GM12878 (cell line): ENCODE data around the gene ZFAND2A. TPM values are rescaled to one million over a fixed set of nuclear protein-coding genes. Genes with fewer than 3 reads are reported as not detected.

Experiments
- BHLHE40 ChIP-seq, 2 experiments: fragments of 450-650 bp in 1 of 2; IDR thresholded peaks; 2 replicates each; pipeline ENCODE4 v1.6.1; 2011 to 2017; ENCODE audit warnings: low read depth in 2 of 2, borderline replicate concordance in 1 of 2, improper control_type of control experiment in 1 of 2, low read length in 1 of 2, mild to moderate bottlenecking in 1 of 2
- HDAC2 ChIP-seq: fragments of 200-600 bp; sonication (generic); IDR thresholded peaks from 2 replicates; pipeline ENCODE4 v1.6.1; 2017
- JUND ChIP-seq: IDR thresholded peaks from 2 replicates; pipeline ENCODE4 v1.6.1; 2012; ENCODE audit warnings: low read depth, mild to moderate bottlenecking, low read length, improper control_type of control experiment, moderate library complexity
- KLF5 ChIP-seq: fragments of 450-650 bp; IDR thresholded peaks from 2 replicates; pipeline ENCODE4 v1.6.1; 2014; ENCODE audit warnings: mild to moderate bottlenecking; ENCODE audit not compliant: partially characterized antibody
- PAX8 ChIP-seq: fragments of 450-650 bp; IDR thresholded peaks from 2 replicates; pipeline ENCODE4 v1.6.1; 2017; ENCODE audit warnings: mild to moderate bottlenecking, moderate library complexity
- RB1 ChIP-seq: fragments of 450-650 bp; formaldehyde crosslinking; IDR thresholded peaks from 2 replicates; pipeline ENCODE4 v1.6.1; 2017; ENCODE audit warnings: mild to moderate bottlenecking, borderline replicate concordance
- TBL1XR1 ChIP-seq: IDR thresholded peaks from 2 replicates; pipeline ENCODE4 v1.6.1; 2012; ENCODE audit warnings: low read depth, low read length, improper control_type of control experiment
- ZNF622 ChIP-seq: fragments of 450-650 bp; IDR thresholded peaks from 2 replicates; pipeline ENCODE4 v1.6.1; 2017; ENCODE audit warnings: mild to moderate bottlenecking, inconsistent platforms
- polyA plus RNA-seq, 11 experiments: library from polyadenylated mRNA; depleted of rRNA in 4 of 11; unstranded in 6 of 11; stranded (reverse) in 5 of 11; fragments of >200 nt; fragmentation: Nextera tagmentation in 4 of 11; fragmentation: Illumina TruSeq in 1 of 11; extraction: Ambion mirVana in 4 of 11; extraction: Trizol in 1 of 11; gene quantifications; 1 replicate in 1 of 11; 2 replicates in 10 of 11; pipeline versions ENCODE4 v1.2.1 to v1.2.3, GENCODE V29; 2011 to 2016; ENCODE audit warnings: inconsistent platforms in 2 of 11, missing spikeins in 2 of 11, low read depth in 1 of 11
- total RNA-seq, 4 experiments: library from RNA; depleted of rRNA in 3 of 4; stranded (reverse); fragments of >200 nt in 3 of 4; fragmentation: Illumina TruSeq in 1 of 4; extraction: Trizol in 1 of 4; gene quantifications; 2 replicates each; pipeline versions ENCODE4 v1.2.1 to v1.2.3, GENCODE V29; 2013 to 2021
- TF ChIP-seq, protein P1 (sequence below): fragments of 450-650 bp; conservative IDR thresholded peaks from 2 replicates; pipeline ENCODE4 v1.6.1; 2017; ENCODE audit warnings: mild to moderate bottlenecking, moderate library complexity
- TF ChIP-seq, protein P2 (sequence below): IDR thresholded peaks from 2 replicates; pipeline ENCODE4 v1.6.1; 2011; ENCODE audit warnings: mild to moderate bottlenecking, low read depth, low read length, moderate library complexity; ENCODE audit not compliant: insufficient replicate concordance
- TF ChIP-seq, protein P3 (sequence below): fragments of 450-650 bp; IDR thresholded peaks from 2 replicates; pipeline ENCODE4 v1.6.1; 2017; ENCODE audit warnings: mild to moderate bottlenecking, moderate library complexity
- TF ChIP-seq, protein P4 (sequence below): fragments of 450-650 bp; IDR thresholded peaks from 2 replicates; pipeline ENCODE4 v1.6.1; 2017; ENCODE audit warnings: mild to moderate bottlenecking, low read depth, inconsistent platforms; ENCODE audit not compliant: poor library complexity, severe bottlenecking
- TF ChIP-seq, protein P5 (sequence below): IDR thresholded peaks from 2 replicates; pipeline ENCODE4 v1.6.1; 2011; ENCODE audit warnings: borderline replicate concordance, low read depth, mild to moderate bottlenecking, moderate library complexity, mixed read lengths, low read length; ENCODE audit not compliant: insufficient read depth; ENCODE audit errors: extremely low read length
- TF ChIP-seq, protein P6 (sequence below): fragments of 450-650 bp; formaldehyde crosslinking; IDR thresholded peaks from 2 replicates; pipeline ENCODE4 v1.5.0; 2022; ENCODE audit warnings: mild to moderate bottlenecking, missing genetic modification characterization

The ZFAND2A gene
- total and polyA plus RNA-seq, 10 of the 15 experiments (the other 5 are each of a cell fraction or from before 2014, with no cell fraction given) = 14.8 to 39.9 (median 20.8) TPM

DNA sequence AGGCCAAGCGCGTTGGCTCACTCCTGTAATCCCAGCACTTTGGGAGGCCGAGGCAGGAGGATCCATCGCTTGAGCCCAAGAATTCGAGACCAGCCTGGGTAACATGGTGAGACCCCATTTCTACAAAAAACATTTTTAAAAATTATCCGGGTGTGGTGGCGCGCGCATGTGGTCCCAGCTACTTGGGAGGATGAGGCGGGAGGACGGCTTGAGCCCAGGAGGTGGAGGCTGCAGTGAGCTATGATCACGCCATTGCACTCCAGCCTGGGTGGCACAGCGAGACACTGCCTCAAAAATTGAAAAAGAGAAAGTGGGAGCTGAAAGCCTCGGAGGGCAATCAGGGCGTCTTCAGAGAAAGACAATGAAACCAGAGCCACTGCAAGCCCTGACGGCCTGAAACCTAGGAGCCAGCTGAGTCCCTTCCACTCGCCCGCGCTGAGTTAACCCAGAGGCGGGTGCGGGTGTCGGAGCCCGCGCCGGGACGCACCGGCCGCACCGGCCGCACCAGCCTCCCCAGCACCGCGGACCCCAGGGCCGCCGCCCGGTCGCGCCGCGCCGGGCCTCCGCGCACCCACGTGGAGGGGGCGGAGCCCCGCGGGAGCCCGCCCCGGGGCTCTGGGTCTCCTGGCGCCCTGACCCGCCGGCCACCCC lies 22.4 kb downstream of the ZFAND2A start (continued):
- TF ChIP-seq TBL1XR1 = no peak
- no peak for TF ChIP-seq HDAC2
- TF ChIP-seq RB1 = no peak
- TF ChIP-seq, protein P1, sequence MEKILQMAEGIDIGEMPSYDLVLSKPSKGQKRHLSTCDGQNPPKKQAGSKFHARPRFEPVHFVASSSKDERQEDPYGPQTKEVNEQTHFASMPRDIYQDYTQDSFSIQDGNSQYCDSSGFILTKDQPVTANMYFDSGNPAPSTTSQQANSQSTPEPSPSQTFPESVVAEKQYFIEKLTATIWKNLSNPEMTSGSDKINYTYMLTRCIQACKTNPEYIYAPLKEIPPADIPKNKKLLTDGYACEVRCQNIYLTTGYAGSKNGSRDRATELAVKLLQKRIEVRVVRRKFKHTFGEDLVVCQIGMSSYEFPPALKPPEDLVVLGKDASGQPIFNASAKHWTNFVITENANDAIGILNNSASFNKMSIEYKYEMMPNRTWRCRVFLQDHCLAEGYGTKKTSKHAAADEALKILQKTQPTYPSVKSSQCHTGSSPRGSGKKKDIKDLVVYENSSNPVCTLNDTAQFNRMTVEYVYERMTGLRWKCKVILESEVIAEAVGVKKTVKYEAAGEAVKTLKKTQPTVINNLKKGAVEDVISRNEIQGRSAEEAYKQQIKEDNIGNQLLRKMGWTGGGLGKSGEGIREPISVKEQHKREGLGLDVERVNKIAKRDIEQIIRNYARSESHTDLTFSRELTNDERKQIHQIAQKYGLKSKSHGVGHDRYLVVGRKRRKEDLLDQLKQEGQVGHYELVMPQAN = peak; percentile 48
- no peak for TF ChIP-seq ZNF622
- TF ChIP-seq, protein P2, sequence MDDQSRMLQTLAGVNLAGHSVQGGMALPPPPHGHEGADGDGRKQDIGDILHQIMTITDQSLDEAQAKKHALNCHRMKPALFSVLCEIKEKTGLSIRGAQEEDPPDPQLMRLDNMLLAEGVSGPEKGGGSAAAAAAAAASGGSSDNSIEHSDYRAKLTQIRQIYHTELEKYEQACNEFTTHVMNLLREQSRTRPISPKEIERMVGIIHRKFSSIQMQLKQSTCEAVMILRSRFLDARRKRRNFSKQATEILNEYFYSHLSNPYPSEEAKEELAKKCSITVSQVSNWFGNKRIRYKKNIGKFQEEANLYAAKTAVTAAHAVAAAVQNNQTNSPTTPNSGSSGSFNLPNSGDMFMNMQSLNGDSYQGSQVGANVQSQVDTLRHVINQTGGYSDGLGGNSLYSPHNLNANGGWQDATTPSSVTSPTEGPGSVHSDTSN = no peak
- TF ChIP-seq KLF5 = no peak
- TF ChIP-seq BHLHE40 (IDR thresholded peaks at IDR 0.05; ENCODE audit: borderline replicate concordance in 1 of 2, low read depth in 2 of 2, low read length in 1 of 2) = no peak; a peak in 1 of 4 replicates
- TF ChIP-seq, protein P3, sequence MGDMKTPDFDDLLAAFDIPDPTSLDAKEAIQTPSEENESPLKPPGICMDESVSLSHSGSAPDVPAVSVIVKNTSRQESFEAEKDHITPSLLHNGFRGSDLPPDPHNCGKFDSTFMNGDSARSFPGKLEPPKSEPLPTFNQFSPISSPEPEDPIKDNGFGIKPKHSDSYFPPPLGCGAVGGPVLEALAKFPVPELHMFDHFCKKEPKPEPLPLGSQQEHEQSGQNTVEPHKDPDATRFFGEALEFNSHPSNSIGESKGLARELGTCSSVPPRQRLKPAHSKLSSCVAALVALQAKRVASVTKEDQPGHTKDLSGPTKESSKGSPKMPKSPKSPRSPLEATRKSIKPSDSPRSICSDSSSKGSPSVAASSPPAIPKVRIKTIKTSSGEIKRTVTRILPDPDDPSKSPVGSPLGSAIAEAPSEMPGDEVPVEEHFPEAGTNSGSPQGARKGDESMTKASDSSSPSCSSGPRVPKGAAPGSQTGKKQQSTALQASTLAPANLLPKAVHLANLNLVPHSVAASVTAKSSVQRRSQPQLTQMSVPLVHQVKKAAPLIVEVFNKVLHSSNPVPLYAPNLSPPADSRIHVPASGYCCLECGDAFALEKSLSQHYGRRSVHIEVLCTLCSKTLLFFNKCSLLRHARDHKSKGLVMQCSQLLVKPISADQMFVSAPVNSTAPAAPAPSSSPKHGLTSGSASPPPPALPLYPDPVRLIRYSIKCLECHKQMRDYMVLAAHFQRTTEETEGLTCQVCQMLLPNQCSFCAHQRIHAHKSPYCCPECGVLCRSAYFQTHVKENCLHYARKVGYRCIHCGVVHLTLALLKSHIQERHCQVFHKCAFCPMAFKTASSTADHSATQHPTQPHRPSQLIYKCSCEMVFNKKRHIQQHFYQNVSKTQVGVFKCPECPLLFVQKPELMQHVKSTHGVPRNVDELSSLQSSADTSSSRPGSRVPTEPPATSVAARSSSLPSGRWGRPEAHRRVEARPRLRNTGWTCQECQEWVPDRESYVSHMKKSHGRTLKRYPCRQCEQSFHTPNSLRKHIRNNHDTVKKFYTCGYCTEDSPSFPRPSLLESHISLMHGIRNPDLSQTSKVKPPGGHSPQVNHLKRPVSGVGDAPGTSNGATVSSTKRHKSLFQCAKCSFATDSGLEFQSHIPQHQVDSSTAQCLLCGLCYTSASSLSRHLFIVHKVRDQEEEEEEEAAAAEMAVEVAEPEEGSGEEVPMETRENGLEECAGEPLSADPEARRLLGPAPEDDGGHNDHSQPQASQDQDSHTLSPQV = no peak
- TF ChIP-seq PAX8 = no peak
- TF ChIP-seq JUND = no peak
- TF ChIP-seq, protein P4, sequence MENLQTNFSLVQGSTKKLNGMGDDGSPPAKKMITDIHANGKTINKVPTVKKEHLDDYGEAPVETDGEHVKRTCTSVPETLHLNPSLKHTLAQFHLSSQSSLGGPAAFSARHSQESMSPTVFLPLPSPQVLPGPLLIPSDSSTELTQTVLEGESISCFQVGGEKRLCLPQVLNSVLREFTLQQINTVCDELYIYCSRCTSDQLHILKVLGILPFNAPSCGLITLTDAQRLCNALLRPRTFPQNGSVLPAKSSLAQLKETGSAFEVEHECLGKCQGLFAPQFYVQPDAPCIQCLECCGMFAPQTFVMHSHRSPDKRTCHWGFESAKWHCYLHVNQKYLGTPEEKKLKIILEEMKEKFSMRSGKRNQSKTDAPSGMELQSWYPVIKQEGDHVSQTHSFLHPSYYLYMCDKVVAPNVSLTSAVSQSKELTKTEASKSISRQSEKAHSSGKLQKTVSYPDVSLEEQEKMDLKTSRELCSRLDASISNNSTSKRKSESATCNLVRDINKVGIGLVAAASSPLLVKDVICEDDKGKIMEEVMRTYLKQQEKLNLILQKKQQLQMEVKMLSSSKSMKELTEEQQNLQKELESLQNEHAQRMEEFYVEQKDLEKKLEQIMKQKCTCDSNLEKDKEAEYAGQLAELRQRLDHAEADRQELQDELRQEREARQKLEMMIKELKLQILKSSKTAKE = no peak
- TF ChIP-seq, protein P5, sequence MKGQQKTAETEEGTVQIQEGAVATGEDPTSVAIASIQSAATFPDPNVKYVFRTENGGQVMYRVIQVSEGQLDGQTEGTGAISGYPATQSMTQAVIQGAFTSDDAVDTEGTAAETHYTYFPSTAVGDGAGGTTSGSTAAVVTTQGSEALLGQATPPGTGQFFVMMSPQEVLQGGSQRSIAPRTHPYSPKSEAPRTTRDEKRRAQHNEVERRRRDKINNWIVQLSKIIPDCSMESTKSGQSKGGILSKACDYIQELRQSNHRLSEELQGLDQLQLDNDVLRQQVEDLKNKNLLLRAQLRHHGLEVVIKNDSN = peak; percentile 67
- TF ChIP-seq, protein P6, sequence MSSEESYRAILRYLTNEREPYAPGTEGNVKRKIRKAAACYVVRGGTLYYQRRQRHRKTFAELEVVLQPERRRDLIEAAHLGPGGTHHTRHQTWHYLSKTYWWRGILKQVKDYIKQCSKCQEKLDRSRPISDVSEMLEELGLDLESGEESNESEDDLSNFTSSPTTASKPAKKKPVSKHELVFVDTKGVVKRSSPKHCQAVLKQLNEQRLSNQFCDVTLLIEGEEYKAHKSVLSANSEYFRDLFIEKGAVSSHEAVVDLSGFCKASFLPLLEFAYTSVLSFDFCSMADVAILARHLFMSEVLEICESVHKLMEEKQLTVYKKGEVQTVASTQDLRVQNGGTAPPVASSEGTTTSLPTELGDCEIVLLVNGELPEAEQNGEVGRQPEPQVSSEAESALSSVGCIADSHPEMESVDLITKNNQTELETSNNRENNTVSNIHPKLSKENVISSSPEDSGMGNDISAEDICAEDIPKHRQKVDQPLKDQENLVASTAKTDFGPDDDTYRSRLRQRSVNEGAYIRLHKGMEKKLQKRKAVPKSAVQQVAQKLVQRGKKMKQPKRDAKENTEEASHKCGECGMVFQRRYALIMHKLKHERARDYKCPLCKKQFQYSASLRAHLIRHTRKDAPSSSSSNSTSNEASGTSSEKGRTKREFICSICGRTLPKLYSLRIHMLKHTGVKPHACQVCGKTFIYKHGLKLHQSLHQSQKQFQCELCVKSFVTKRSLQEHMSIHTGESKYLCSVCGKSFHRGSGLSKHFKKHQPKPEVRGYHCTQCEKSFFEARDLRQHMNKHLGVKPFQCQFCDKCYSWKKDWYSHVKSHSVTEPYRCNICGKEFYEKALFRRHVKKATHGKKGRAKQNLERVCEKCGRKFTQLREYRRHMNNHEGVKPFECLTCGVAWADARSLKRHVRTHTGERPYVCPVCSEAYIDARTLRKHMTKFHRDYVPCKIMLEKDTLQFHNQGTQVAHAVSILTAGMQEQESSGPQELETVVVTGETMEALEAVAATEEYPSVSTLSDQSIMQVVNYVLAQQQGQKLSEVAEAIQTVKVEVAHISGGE (CRISPR knock-in tag) = no peak
